Measurements from ENCODE around the gene REV3L.
"Not testable (repeated sequence)": the region's sequence is repeated elsewhere in the genome, so short reads cannot be mapped to it uniquely, and the experiment has no call there.

The REV3L gene

GRCh38 chr6:111494951-111495635 is 12.1 kb upstream of the REV3L start:
- no peak for FAIRE-seq
- DNase-seq (ENCODE audit: extremely low spot score, insufficient read length, low read depth), result no peak

DNA sequence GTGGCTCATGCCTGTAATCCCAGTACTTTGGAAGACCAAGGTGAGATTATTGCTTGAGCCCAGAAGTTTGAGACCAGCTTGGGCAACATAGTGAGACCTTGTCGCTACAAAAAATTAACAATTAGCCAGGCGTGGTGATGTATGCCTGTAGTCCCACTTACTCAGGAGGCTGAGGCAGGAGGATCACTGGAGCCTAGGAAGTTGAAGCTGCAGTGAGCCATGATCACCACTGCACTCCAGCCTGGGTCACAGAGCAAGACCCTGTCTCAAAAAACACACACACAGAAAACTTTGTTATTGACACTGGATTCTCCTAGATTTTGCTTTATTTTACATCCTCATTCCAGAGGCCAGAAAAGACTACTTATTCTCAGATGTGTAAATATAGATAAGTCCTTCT is 9.5 kb upstream of the REV3L start:
- no peak for DNase-seq (ENCODE audit: extremely low spot score, insufficient read length, low read depth)
- no peak for FAIRE-seq

DNA sequence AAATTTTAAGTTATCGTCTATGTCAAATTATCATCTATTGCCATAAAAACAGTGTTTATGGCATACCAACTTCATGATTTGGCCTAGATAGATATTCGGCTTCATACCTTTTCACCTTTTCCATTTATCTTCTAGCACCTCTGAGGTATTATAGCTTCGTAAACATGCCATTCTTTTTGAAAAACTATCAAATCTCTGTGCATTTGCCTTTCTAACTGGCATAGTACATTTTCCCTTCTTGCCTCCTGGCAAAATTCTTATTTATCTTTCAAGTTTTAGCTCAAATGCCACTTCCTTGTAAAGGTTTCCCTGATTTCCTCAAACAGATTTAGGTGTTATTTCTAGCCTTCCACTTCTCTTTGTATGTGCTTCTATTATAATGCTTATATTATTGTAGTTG is 7.0 kb upstream of the REV3L start:
- FAIRE-seq, result no peak
- DNase-seq (ENCODE audit: extremely low spot score, insufficient read length, low read depth), result no peak

- DNase-seq (ENCODE audit: extremely low spot score, insufficient read length, low read depth) (no peak), FAIRE-seq (peak; percentile 87)
These were observed 4.6 kb upstream of the REV3L start for GRCh38 chr6:111487661-111488060.

GRCh38 chr6:111486921-111487320 is 3.9 kb upstream of the REV3L start:
- DNase-seq (ENCODE audit: extremely low spot score, insufficient read length, low read depth) (no peak), FAIRE-seq (no peak)

- FAIRE-seq, result no peak
- no peak for DNase-seq (ENCODE audit: extremely low spot score, insufficient read length, low read depth)
These were observed 3.5 kb upstream of the REV3L start for GRCh38 chr6:111486475-111486874.

DNA sequence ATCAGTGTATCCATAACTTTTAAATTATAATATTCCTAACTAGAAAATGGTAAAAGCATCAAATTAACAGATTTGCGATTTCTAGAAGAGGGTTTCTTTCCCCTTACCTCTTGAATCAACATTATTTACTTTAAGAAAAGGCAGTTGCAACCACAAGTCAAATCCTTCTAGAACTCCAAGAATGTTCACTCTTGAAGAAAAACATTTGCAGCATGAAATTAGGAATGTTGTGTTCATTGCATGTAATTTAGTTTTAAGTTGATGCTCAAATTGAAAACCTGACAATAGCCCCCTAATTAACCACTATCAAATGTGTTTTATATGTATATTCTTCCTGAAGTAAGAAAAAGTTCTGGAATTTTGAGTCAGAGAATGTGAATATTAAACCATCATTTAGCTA is 2.3 kb upstream of the REV3L start:
- FAIRE-seq (no peak), DNase-seq (ENCODE audit: extremely low spot score, insufficient read length, low read depth) (no peak)

- FAIRE-seq (no peak), DNase-seq (ENCODE audit: extremely low spot score, insufficient read length, low read depth) (no peak)
These were observed 1.6 kb upstream of the REV3L start for GRCh38 chr6:111484633-111484930.

DNA sequence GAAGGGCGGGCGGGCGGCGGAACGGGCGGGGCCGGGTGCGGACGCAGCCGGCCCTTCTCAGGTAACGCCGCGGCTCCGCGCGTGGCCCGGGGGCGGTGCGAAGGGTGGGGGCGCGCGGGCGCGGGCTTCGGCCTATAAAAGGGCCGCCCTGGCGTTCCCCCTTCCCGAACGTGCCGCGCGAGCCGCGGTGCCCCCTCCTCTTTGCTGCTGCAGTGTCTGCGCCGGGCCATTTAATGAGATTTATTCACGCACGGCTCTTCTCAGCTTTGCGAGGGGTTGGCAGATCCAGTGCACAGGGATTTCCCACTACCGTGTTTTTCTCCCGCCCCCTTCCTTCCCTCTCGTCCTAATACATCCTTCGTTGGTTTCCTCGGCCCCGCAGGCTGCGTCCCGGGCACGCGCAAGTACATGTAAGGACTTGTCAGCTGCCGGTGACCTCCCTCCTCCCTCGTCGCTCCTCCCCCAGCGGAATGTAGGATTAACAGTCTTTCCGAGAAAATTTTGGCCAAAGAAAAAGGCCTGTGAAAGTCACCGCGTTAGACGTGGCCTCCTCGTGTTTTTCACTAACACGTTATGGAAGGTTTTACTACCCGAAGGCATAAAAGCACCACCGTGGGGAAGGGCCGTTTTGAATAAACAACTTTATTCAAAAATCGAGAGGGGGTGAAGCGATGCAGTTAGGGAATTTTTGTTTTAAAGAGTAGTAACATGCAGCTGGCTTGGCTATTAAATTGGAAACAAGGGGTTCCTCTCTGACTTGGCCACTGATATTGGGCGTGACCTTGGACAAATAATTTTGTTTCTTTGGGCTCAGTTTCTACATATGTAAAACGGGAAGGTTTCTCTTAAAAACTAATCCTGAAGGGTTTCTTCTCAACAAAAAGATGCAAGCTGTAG is 966 bp upstream of the REV3L start:
- DNase-seq (ENCODE audit: extremely low spot score, insufficient read length, low read depth), result peak; percentile 68
- peak; percentile 94 for FAIRE-seq

GRCh38 chr6:111482188-111482958 is 645 bp downstream of the REV3L start:
- DNase-seq (ENCODE audit: extremely low spot score, insufficient read length, low read depth), result no peak
- peak; percentile 84 for FAIRE-seq

DNA sequence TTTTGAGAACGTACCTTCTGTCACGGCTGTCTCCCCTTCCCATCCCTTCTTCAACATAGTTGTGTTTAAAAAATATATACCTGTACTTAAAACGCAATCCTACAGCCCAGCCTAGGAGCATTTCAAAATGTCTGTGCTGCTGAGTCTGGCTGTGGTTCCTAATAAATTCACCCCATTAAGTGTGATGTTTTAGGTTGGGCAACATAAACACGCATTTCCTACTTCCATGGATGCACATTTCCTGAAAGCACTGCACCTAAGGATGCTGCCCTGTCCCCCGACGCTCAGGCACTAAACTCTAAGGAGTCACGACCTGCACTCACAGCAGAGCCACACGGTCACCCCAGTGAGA is 1.2 kb downstream of the REV3L start:
- FAIRE-seq (no peak), DNase-seq (ENCODE audit: extremely low spot score, insufficient read length, low read depth) (no peak)

DNA sequence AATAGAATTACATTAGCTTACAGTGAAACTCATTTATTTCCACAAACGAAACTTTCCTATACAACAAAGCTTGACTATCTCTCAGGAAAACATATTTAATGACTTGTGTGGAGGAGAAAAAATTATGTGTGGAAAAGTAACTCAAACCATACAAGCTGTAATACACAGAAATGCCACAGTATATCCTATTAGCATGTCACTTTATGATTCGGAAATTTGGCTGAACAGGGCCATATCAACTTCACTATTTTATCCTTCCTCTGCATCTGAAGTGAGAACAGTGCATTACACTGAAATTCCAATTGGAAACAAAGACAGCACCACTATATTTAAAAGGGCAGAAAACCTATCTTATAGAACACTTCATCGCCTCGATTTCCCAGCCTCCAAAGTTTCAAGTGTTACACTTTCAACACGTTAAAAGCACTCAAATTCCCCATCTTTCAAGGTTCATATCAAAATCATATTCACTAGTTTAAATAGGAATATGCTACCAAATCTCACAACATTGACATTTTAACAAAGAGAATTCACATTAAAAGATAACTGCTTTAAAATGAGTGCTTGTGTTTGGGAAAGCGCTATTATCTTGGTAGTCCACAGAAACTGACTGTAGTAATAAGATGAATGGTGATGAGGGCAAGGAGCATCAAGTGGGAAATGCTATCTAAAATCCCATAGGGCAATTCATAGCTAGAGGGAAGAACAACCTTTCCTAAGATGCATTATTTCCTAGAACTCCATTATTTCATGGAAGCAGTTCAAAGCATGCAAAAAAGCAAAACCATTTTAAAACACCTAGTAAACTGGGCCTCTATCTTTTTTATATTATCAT is 1.8 kb downstream of the REV3L start:
- DNase-seq (ENCODE audit: extremely low spot score, insufficient read length, low read depth), result no peak
- FAIRE-seq, result peak; percentile 21

GRCh38 chr6:111478749-111479148 is 4.3 kb downstream of the REV3L start:
- DNase-seq (ENCODE audit: extremely low spot score, insufficient read length, low read depth) (no peak), FAIRE-seq (peak; percentile 85)

- no peak for FAIRE-seq
- DNase-seq (ENCODE audit: extremely low spot score, insufficient read length, low read depth), result no peak
These were observed 4.9 kb downstream of the REV3L start for GRCh38 chr6:111478064-111478476.

DNA sequence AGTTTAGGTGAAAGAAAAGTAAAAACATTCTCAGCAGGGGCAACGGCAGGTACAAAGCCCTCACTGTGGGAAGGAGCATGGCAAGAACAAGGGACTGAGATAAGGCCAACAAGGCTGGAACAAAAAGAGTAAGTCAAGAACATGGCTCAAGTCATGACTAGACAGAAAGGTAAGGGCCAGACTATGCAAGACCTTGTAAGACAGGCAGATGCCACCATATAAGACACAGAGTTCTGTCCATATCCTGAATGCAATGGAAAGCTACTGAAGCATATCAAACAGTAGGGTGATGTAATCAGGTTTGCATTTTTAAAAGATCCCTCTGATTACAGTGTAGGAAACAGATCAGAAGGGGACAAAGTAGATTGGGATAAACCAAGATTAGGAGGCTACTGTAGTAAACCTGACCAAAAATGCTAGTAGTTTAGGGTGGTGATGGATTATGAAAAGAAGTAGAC is 5.5 kb downstream of the REV3L start:
- DNase-seq (ENCODE audit: extremely low spot score, insufficient read length, low read depth), result no peak
- peak; percentile 72 for FAIRE-seq

DNA sequence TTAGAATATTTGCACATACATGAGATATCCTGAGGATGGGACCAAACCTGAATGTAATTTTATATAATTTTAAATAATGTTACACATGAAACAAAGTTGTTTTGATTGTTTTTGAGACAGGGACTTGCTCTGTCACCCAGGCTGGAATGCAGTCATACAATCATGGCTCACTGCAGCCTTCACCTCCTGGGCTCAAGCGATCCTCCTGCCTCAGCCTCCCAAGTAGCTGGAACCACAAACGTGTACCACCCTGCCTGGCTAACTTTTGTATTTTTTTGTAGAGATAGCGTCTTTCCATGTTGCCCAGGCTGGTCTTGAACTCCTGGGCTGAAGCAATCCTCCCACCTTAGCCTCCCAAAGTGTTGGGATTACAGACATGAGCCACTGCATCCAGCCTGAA is 7.0 kb downstream of the REV3L start:
- DNase-seq (ENCODE audit: extremely low spot score, insufficient read length, low read depth); FAIRE-seq: not testable (repeated sequence)

GRCh38 chr6:111474771-111475170 is 8.2 kb downstream of the REV3L start:
- FAIRE-seq (no peak), DNase-seq (ENCODE audit: extremely low spot score, insufficient read length, low read depth) (no peak)

- FAIRE-seq (no peak), DNase-seq (ENCODE audit: extremely low spot score, insufficient read length, low read depth) (no peak)
These were observed 8.9 kb downstream of the REV3L start for GRCh38 chr6:111474106-111474505.

DNA sequence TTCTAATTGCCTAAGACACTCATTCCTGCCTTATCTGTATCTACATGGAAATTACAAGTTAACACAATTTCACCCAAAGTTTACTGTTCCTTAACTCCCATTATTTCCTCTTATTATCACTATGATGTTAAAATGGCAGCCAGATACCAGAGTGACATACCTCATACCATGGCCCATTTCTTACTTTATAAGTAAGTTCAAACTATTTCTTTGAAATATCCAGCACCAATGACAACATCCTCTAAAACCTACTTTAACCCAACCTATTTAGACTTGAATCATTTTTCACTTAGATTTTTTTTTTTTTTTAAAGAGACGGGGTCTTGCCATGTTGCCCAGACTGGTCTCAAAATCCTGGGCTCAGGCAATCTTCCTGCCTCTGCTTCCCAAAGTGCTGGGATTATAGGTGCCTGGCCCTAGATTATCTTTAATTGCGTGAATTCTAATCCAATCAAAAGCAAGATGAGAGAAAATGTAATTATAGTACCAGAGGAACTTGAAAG is 10.0 kb downstream of the REV3L start:
- FAIRE-seq, result no peak
- DNase-seq (ENCODE audit: extremely low spot score, insufficient read length, low read depth), result no peak

DNA sequence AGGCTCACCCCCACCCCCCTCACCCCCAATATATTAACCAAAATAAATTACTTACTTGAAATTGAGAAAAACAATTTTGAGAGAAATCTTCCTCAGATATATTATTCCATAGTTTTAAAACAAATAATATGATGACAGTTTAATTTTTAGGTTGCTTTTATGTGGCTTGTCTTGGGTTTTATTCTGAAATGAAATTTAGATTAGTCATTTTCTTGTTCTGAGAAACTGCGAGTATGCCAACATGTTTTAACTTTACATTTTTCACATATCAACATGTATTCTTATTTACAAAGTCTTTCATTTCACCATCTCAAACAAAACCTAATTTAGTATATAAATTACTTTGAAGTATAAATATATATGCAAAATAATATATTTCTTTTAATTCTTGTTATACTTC is 11.1 kb downstream of the REV3L start:
- DNase-seq (ENCODE audit: extremely low spot score, insufficient read length, low read depth) (no peak), FAIRE-seq (no peak)

All from GM18507 (cell line).